PC-3 (cell line): Measurements from ENCODE around the gene RAPGEF4. TPM values are rescaled to one million over a fixed set of nuclear protein-coding genes. Genes with fewer than 3 reads are reported as not detected.
"Not testable (repeated sequence)": the region's sequence is repeated elsewhere in the genome, so short reads cannot be mapped to it uniquely, and the experiment has no call there.

Source experiments
- ATAC-seq: fragments of 200-7000 bp; cut with Tn5 transposase; 2 replicates; pipeline ENCODE4 v1.9.1; 2020; ENCODE audit warnings: mild to moderate bottlenecking, moderate library complexity
- BruUV-seq: library from RNA; stranded (reverse); fragments of 400-500 nt; replicated peaks from 2 replicates; lab custom pipeline; 2021; lab: Mats Ljungman, UMichigan
- CTCF ChIA-PET: fragments of 300-600 bp; sonication (Branson Sonifier 250); formaldehyde crosslinking; loops from one replicate; lab custom pipeline; 2022; ENCODE audit warnings: antibody characterized with exemption; lab: Charles Lee
- POLR2A ChIA-PET: fragments of 300-600 bp; sonication (Branson Sonifier 250); formaldehyde crosslinking; loops from one replicate; lab custom pipeline; 2022; ENCODE audit warnings: antibody characterized with exemption; ENCODE audit not compliant: unreplicated experiment; lab: Charles Lee
- DNase-seq: peaks from one replicate; pipeline ENCODE4 v3.0.0-alpha.2; 2015
- H2AFZ ChIP-seq: fragments of 300-600 bp; sonication (generic); 2 replicates; pipeline ENCODE4 v1.6.0; 2016; ENCODE audit warnings: antibody characterized with exemption, low read length
- H3F3A ChIP-seq: fragments of 300-600 bp; sonication (generic); one replicate; pipeline ENCODE4 v1.6.0; 2017; ENCODE audit warnings: antibody characterized with exemption, low read length, control low read depth, mild to moderate bottlenecking; ENCODE audit not compliant: unreplicated experiment
- H3K27ac ChIP-seq: fragments of 300-600 bp; sonication (generic); 2 replicates; pipeline ENCODE4 v1.5.1; 2016; ENCODE audit warnings: mild to moderate bottlenecking, low read length
- H3K27me3 ChIP-seq: fragments of 300-600 bp; sonication (generic); 2 replicates; pipeline ENCODE4 v1.6.1; 2016; ENCODE audit warnings: low read length, mixed read lengths
- H3K36me3 ChIP-seq: fragments of 300-600 bp; sonication (generic); 2 replicates; pipeline ENCODE4 v1.6.1; 2016; ENCODE audit warnings: low read depth, mixed run types, low read length, mixed read lengths
- H3K4me1 ChIP-seq: fragments of 300-600 bp; sonication (generic); 2 replicates; pipeline ENCODE4 v1.5.1; 2016; ENCODE audit warnings: low read length; ENCODE audit not compliant: insufficient read depth
- H3K4me2 ChIP-seq: fragments of 300-600 bp; sonication (generic); 2 replicates; pipeline ENCODE4 v1.6.0; 2016; ENCODE audit warnings: low read length
- H3K4me3 ChIP-seq: fragments of 300-600 bp; sonication (generic); 2 replicates; pipeline ENCODE4 v1.5.1; 2016; ENCODE audit warnings: mild to moderate bottlenecking, low read length, mixed read lengths
- H3K79me2 ChIP-seq: fragments of 300-600 bp; sonication (generic); 2 replicates; pipeline ENCODE4 v1.6.1; 2017; ENCODE audit warnings: low read length, mixed read lengths
- H3K9ac ChIP-seq: fragments of 300-600 bp; sonication (generic); 2 replicates; pipeline ENCODE4 v1.6.0; 2016; ENCODE audit warnings: mild to moderate bottlenecking, low read length
- H3K9me2 ChIP-seq: fragments of 300-600 bp; sonication (generic); replicated peaks from 2 replicates; pipeline ENCODE4 v1.6.1; 2016; ENCODE audit warnings: mixed run types, low read length, mixed read lengths
- H3K9me3 ChIP-seq: fragments of 300-600 bp; sonication (generic); 2 replicates; pipeline ENCODE4 v1.6.1; 2016; ENCODE audit warnings: low read length, mixed read lengths
- H4K20me1 ChIP-seq: fragments of 300-600 bp; sonication (generic); 2 replicates; pipeline ENCODE4 v1.6.1; 2016; ENCODE audit warnings: low read length, mixed read lengths
- CTCF ChIP-seq: fragments of 300-600 bp; sonication (generic); conservative IDR thresholded peaks from 2 replicates; pipeline ENCODE4 v1.5.1; 2017; ENCODE audit warnings: antibody characterized with exemption, low read depth, mild to moderate bottlenecking, low read length
- EZH2 ChIP-seq: fragments of 300-600 bp; sonication (generic); IDR thresholded peaks from one replicate; pipeline ENCODE4 v1.6.1; 2017; ENCODE audit warnings: antibody characterized with exemption, mild to moderate bottlenecking, low read length; ENCODE audit not compliant: unreplicated experiment
- EZH2phosphoT487 ChIP-seq: fragments of 300-600 bp; sonication (generic); IDR thresholded peaks from 2 replicates; pipeline ENCODE4 v1.6.1; 2018; ENCODE audit warnings: mild to moderate bottlenecking, antibody characterized with exemption, low read length, borderline replicate concordance
- intact Hi-C: fragments of 100-400 bp; cut with micrococcal nuclease; formaldehyde crosslinking; loops from 2 replicates; pipeline ENCODE4 v1.9.0; 2023
- total RNA-seq: library from RNA; depleted of rRNA; stranded (reverse); fragments of >200 nt; gene quantifications from 2 replicates; pipeline ENCODE4 v1.2.3, GENCODE V29; 2014

RAPGEF4 gene
- total RNA-seq, 1 experiment from 2014 or later = 0.87 TPM

- Histone ChIP-seq H3F3A (no peaks in the 10 kb centered on the region), H3K79me2 (no peaks in the 10 kb centered on the region), H3K4me3 (no peak overlapping the region), H3K36me3 (no peaks in the 10 kb centered on the region), H3K4me2 (no peak overlapping the region), H3K9me2 (no peaks in the 10 kb centered on the region), H4K20me1 (no peaks in the 10 kb centered on the region), H3K9ac (no peak overlapping the region), H3K27me3 (no peaks in the 10 kb centered on the region), H3K9me3 (no peaks in the 10 kb centered on the region), H3K27ac (no peak overlapping the region), H2AFZ (no peak overlapping the region), H3K4me1 (no peaks in the 10 kb centered on the region)
- intact Hi-C loops = no loop called here
- no peak for TF ChIP-seq EZH2phosphoT487
- no peak for TF ChIP-seq CTCF
- no peak for TF ChIP-seq EZH2
- no peak for ATAC-seq
- no TSS peak for BruUV-seq
- ChIA-PET POLR2A (interaction anchor here (0.8 kb wide), 1 partner anchor 173 kb away, joined by 5 read pairs; no protein-coding TSS in a partner anchor), CTCF (no interaction called here)
- no peak for DNase-seq
Measured at GRCh38 chr2:173033084-173033483, 297.4 kb downstream of the RAPGEF4 start.

- intact Hi-C loops = no loop called here
- H3K4me3 ChIP-seq = no peak overlapping the region
- H3K9me2 ChIP-seq = no peaks in the 10 kb centered on the region
- POLR2A ChIA-PET = no interaction called here
- H2AFZ ChIP-seq = no peak overlapping the region
- H3K27ac ChIP-seq = no peak overlapping the region
- H3K9me3 ChIP-seq = no peaks in the 10 kb centered on the region
- H3K9ac ChIP-seq = no peak overlapping the region
- H3K79me2 ChIP-seq = no peaks in the 10 kb centered on the region
- no peak for TF ChIP-seq EZH2
- no peak for TF ChIP-seq CTCF
- no peak for TF ChIP-seq EZH2phosphoT487
- no peaks in the 10 kb centered on the region for H3K36me3 ChIP-seq
- ATAC-seq (no peak), DNase-seq (no peak)
- BruUV-seq = no TSS peak
- no peaks in the 10 kb centered on the region for H4K20me1 ChIP-seq
- CTCF ChIA-PET = no interaction called here
- no peaks in the 10 kb centered on the region for H3F3A ChIP-seq
- no peaks in the 10 kb centered on the region for H3K4me1 ChIP-seq
- no peaks in the 10 kb centered on the region for H3K27me3 ChIP-seq
- no peak overlapping the region for H3K4me2 ChIP-seq
Measured at GRCh38 chr2:173034143-173034542, 298.5 kb downstream of the RAPGEF4 start.

- no peak for ATAC-seq
- Histone ChIP-seq H3K4me2 (no peak overlapping the region), H2AFZ (no peak overlapping the region), H3K9me3 (no peaks in the 10 kb centered on the region), H3F3A (no peaks in the 10 kb centered on the region), H4K20me1 (no peaks in the 10 kb centered on the region), H3K9me2 (no peaks in the 10 kb centered on the region), H3K27ac (no peak overlapping the region), H3K9ac (no peak overlapping the region), H3K27me3 (no peaks in the 10 kb centered on the region), H3K4me3 (no peak overlapping the region), H3K79me2 (no peaks in the 10 kb centered on the region), H3K36me3 (no peaks in the 10 kb centered on the region), H3K4me1 (no peaks in the 10 kb centered on the region)
- BruUV-seq = no TSS peak
- intact Hi-C loops = no loop called here
- no peak for TF ChIP-seq EZH2
- no peak for TF ChIP-seq EZH2phosphoT487
- no peak for TF ChIP-seq CTCF
- no peak for DNase-seq
- CTCF ChIA-PET = no interaction called here
- POLR2A ChIA-PET = no interaction called here
Measured at GRCh38 chr2:173037245-173038120, 301.8 kb downstream of the RAPGEF4 start.

DNA sequence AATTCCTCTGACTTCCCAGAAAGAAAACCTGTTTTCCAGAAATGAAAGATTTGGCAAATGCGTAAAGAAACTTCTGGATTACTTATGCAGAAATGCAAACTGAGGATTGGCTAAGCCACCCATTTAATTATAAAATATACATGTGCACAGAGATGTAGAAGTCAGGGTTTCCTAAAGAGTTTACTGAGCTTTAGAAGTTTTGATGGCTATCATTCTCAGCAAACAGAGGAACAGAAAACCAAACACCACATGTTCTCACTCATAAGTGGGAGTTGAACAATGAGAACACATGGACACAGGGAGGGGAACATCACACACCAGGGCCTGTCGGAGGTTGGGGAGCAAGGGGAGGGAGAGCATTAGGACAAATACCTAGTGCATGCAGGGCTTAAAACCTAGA lies 302.6 kb downstream of the RAPGEF4 start:
- H3K4me3 ChIP-seq, H3K9ac ChIP-seq, CTCF ChIA-PET, H3K4me2 ChIP-seq, H4K20me1 ChIP-seq, H3K4me1 ChIP-seq, H3K9me2 ChIP-seq, ATAC-seq, H3K27me3 ChIP-seq, BruUV-seq, H3K27ac ChIP-seq, H3K9me3 ChIP-seq, intact Hi-C loops, H3F3A ChIP-seq, DNase-seq, H3K79me2 ChIP-seq, H2AFZ ChIP-seq, H3K36me3 ChIP-seq, POLR2A ChIA-PET: not testable (repeated sequence)
